UCSD-AML1 (cell line): ENCODE results near the gene SLC26A2.

Source experiments
- DNase-seq: peaks from one replicate; lab custom pipeline; 2025; ENCODE audit not compliant: unreplicated experiment; lab: John Stamatoyannopoulos, UW

The SLC26A2 gene

GRCh38 chr5:149961186-149961685 lies 678 bp downstream of the SLC26A2 start:
- DNase-seq = no peak

- DNase-seq = no peak
These were observed 1.4 kb downstream of the SLC26A2 start for GRCh38 chr5:149961957-149962409.

- DNase-seq = no peak
These were observed 2.2 kb downstream of the SLC26A2 start for GRCh38 chr5:149962601-149963300.

GRCh38 chr5:149963729-149964128 lies 3.2 kb downstream of the SLC26A2 start:
- DNase-seq = no peak

GRCh38 chr5:149966946-149967345 lies 6.4 kb downstream of the SLC26A2 start:
- no peak for DNase-seq

GRCh38 chr5:149969181-149969930 lies 8.8 kb downstream of the SLC26A2 start:
- no peak for DNase-seq

GRCh38 chr5:149975409-149975808 lies 14.9 kb downstream of the SLC26A2 start:
- no peak for DNase-seq

GRCh38 chr5:149979896-149980295 lies 19.3 kb downstream of the SLC26A2 start:
- no peak for DNase-seq

- DNase-seq = no peak
These were observed 20.6 kb downstream of the SLC26A2 start for GRCh38 chr5:149981206-149981605.

- no peak for DNase-seq
These were observed 21.9 kb downstream of the SLC26A2 start for GRCh38 chr5:149982505-149982904.

GRCh38 chr5:149988126-149988525 lies 27.6 kb downstream of the SLC26A2 start:
- DNase-seq = no peak

GRCh38 chr5:149990518-149991376 lies 30.2 kb downstream of the SLC26A2 start:
- peak; percentile 46 for DNase-seq

GRCh38 chr5:149993471-149993870 lies 32.9 kb downstream of the SLC26A2 start:
- DNase-seq = no peak

- no peak for DNase-seq
These were observed 35.0 kb downstream of the SLC26A2 start for GRCh38 chr5:149995385-149996204.

- DNase-seq = no peak
These were observed 35.8 kb downstream of the SLC26A2 start for GRCh38 chr5:149996205-149996890.

- DNase-seq = no peak
These were observed 37.7 kb downstream of the SLC26A2 start for GRCh38 chr5:149998281-149998680.

- DNase-seq = no peak
These were observed 38.8 kb downstream of the SLC26A2 start for GRCh38 chr5:149999359-149999758.

GRCh38 chr5:149999866-150000255 lies 39.3 kb downstream of the SLC26A2 start:
- no peak for DNase-seq

- peak; percentile 94 for DNase-seq
These were observed 39.9 kb downstream of the SLC26A2 start, which contains the start of the genes HMGXB3 and TIGD6 for GRCh38 chr5:150000256-150000989. Gene HMGXB3, plus strand, starts transcription at chr5:150000739. Its CDS starts 4,114 bp downstream, at chr5:150004853. Gene TIGD6, minus strand, starts transcription at chr5:150000654. Its CDS starts 4,306 bp downstream, at chr5:149996348.
